LoVo (cell line): ENCODE data around the gene DEFB112.

Source experiments
- DNase-seq: peaks from one replicate; pipeline ENCODE4 v3.0.0-alpha.2; 2016; ENCODE audit warnings: low spot score

DEFB112 gene

GRCh38 chr6:49995278-49995677 lies 54.5 kb downstream of the DEFB112 start:
- no peak for DNase-seq
